D721Med (cell line): ENCODE measurements around the gene CCDC86.

ENCODE experiments used
- DNase-seq: peaks from one replicate; pipeline ENCODE4 v3.0.0; 2011; ENCODE audit warnings: low spot score; ENCODE audit not compliant: insufficient read length
- FAIRE-seq: peaks from 2 replicates; lab custom pipeline; 2011; peaks lifted over from hg19 to GRCh38; lab: Jason Lieb, UNC
- TF ChIP-seq, protein P1 (sequence below): IDR thresholded peaks from 2 replicates; pipeline ENCODE4 v1.5.1; 2012; ENCODE audit warnings: mild to moderate bottlenecking, control low read depth; ENCODE audit not compliant: insufficient read depth; ENCODE audit errors: missing control alignments

The CCDC86 gene

DNA sequence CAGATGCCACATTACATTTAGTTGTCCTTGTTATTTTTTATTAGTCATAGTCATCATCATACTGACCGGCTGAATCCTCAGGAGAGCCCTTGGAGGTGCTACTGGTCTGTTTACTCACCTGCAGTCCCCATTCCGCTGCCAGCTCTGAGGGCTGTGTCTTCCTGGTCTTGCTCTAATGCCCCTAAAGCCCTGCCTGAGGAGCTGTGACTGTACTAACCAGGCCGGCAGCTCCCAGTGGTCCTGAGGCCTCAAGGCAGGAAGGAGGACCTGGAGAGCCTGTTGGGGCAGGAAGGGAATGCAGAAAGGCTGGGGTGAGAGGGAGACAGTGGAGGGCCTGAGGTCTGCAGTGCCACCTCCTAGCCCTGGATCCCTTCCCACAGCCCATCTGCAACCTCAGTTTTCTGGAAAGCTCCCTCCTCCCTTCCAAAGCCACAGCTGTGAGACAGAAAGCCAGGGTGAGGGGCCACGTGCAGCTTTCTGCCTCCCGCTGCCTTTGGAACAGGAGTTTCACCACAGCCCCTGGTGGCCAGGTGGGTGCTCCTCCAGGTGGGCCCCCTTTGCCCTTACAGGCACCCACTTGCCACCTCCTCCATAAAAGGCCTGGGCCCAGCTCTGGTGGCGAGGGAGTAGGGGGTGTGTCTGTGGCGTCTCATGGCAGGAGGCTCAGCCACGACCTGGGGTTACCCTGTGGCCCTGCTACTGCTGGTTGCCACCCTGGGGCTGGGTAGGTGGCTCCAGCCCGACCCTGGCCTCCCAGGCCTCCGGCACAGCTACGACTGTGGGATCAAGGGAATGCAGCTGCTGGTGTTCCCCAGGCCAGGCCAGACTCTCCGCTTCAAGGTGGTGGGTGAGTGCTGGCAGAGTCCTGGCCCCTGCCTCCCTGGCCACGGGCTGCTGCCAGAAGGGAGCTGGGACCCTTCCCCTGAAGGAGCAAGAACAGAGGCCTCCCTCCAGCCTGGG is 25.3 kb downstream of the CCDC86 start, which contains the start of gene ZP1:
Gene ZP1, plus strand, starts transcription at position 632 of the 960 bp plus-strand sequence. Its CDS starts 20 bp downstream, at position 652.
- no peak for DNase-seq
- FAIRE-seq = no peak
- TF ChIP-seq, protein P1, sequence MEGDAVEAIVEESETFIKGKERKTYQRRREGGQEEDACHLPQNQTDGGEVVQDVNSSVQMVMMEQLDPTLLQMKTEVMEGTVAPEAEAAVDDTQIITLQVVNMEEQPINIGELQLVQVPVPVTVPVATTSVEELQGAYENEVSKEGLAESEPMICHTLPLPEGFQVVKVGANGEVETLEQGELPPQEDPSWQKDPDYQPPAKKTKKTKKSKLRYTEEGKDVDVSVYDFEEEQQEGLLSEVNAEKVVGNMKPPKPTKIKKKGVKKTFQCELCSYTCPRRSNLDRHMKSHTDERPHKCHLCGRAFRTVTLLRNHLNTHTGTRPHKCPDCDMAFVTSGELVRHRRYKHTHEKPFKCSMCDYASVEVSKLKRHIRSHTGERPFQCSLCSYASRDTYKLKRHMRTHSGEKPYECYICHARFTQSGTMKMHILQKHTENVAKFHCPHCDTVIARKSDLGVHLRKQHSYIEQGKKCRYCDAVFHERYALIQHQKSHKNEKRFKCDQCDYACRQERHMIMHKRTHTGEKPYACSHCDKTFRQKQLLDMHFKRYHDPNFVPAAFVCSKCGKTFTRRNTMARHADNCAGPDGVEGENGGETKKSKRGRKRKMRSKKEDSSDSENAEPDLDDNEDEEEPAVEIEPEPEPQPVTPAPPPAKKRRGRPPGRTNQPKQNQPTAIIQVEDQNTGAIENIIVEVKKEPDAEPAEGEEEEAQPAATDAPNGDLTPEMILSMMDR = no peak

DNA sequence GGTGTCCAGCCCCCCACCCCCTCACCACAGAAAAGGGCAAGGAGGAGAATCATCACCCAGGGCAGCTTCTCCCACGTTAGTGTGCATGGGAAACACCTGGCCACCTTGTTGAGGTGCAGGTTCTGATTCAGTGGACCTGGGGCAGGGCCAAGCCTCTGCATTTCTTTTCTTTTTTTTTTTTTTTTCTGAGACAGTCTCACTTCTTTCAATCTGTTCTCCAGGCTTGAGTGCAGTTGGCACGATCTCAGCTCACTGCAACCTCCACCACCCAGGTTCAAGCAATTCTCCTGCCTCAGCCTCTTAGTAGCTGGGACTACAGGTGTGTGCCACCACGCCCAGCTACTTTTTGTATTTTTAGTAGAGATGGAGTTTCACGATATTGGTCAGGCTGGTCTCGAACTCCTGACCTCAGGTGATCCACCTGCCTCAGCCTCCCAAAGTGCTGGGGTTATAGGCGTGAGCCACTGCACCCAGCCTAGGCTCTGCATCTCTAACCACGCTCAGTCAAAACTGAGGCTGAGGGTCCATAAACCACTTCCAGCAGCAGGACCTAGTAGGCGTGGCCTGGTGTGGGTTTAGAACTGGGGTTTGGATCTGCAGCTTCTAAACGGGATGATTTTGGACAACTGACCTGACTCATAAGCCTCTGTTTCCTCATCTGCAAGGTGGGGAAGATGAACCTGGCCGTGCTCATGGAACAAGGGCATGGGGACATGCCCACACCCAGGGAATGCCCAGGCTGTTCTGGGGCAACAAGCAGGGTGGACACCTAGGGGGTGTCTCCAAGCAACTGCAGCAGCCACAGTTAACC is 26.2 kb downstream of the CCDC86 start:
- FAIRE-seq (no peak), DNase-seq (no peak)
- TF ChIP-seq, protein P1 = no peak

DNA sequence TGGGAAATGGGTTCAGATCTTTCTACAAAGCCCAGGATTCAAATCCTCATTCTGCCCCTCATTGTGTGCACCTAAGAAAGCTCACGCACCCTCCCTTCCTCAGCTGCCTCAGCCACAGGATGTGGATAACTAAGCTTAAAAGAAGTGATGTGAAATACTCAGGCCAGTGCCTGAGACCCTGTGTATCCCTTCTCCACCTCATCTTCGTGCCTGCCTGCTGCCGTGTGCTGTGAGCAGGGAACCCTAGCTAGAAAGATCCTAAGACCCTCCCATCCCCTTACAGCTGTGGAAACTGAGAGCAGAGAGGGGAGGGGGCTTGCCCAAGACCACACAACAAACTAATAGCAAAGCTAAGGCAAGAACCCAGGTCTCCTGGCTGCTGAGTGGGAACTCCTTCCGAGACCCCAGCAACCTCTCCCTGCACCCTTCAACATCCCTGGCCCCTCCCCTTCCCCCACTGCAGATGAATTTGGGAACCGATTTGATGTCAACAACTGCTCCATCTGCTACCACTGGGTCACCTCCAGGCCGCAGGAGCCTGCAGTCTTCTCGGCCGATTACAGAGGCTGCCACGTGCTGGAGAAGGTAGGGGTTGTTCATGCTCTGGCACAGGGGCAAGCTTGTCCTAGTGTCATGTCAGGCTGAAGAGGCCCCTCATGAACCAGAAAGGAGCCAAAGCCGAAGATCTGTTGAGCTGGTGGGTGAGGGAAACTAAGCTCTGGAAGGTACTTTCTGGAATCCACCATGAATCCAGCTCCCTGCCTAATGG is 27.0 kb downstream of the CCDC86 start:
- TF ChIP-seq, protein P1 = no peak
- FAIRE-seq = no peak
- no peak for DNase-seq

DNA sequence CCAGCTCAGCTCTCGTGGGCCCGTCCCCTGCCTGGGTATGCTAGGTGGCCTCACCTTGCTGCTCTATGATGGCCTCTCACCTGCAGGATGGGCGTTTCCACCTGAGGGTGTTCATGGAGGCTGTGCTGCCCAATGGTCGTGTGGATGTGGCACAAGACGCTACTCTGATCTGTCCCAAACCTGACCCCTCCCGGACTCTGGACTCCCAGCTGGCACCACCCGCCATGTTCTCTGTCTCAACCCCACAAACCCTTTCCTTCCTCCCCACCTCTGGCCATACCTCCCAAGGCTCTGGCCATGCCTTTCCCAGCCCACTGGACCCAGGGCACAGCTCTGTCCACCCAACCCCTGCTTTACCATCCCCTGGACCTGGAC is 27.5 kb downstream of the CCDC86 start:
- DNase-seq = no peak
- TF ChIP-seq, protein P1 = no peak
- no peak for FAIRE-seq

DNA sequence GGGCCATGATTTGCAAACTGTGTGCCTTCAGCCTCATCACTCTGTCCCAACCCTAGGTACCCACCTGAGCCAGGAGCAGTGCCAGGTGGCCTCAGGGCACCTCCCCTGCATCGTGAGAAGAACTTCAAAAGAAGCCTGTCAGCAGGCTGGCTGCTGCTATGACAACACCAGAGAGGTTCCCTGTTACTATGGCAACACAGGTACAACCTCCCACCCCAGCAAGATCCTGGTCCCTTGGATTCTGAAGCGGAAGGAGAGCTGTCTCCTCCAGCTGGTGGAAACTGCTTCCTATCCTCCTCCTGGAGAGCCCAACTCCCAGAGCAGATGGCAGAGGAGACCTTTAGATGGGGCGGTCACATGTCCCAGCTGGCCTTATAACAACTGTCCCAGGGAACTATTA is 28.4 kb downstream of the CCDC86 start:
- no peak for DNase-seq
- TF ChIP-seq, protein P1 = no peak
- no peak for FAIRE-seq

DNA sequence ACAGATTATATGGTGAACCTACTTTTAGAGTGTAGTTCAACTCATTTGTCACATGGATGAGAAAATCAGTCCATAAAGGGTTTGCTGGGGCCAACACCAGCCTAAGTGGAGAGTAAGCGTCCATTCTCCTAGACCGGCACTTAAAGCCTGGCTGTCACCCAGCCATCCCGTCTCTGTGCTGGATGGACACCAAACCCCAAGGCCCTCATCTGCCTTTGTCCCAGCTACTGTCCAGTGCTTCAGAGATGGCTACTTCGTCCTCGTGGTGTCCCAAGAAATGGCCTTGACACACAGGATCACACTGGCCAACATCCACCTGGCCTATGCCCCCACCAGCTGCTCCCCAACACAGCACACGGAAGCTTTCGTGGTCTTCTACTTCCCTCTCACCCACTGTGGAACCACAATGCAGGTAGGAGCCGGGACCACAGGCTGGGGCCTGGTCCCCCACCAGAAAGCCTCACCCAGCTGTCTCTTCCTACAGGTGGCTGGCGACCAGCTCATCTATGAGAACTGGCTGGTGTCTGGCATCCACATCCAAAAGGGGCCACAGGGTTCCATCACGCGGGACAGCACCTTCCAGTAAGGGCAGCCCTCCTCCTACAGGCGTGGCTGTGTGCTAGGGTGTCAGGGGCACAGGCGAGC is 28.9 kb downstream of the CCDC86 start:
- FAIRE-seq = no peak
- TF ChIP-seq, protein P1 = no peak
- no peak for DNase-seq
